GM23248 (cell line): ENCODE measurements around the gene CABYR. TPM values are rescaled to one million over a fixed set of nuclear protein-coding genes. Genes with fewer than 3 reads are reported as not detected.
A peak's percentile ranks its signal among the peaks of the same experiment; 100 is the strongest.

Source experiments
- DNase-seq: peaks from one replicate; pipeline ENCODE4 v3.0.0-alpha.2; 2015
- H2AFZ ChIP-seq: fragments of 200-600 bp; sonication (generic); 2 replicates; pipeline ENCODE4 v1.6.1; 2016; ENCODE audit warnings: antibody characterized with exemption
- H3F3A ChIP-seq: fragments of 200-600 bp; sonication (generic); 2 replicates; pipeline ENCODE4 v1.6.1; 2016; ENCODE audit warnings: mild to moderate bottlenecking, antibody characterized with exemption, mixed run types; ENCODE audit not compliant: insufficient read depth
- H3K27ac ChIP-seq: fragments of 200-600 bp; sonication (generic); 2 replicates; pipeline ENCODE4 v1.5.1; 2016; ENCODE audit warnings: mild to moderate bottlenecking
- H3K27me3 ChIP-seq: fragments of 200-600 bp; sonication (generic); replicated peaks from 2 replicates; pipeline ENCODE4 v1.6.1; 2016; ENCODE audit warnings: mild to moderate bottlenecking; ENCODE audit not compliant: insufficient read depth
- H3K36me3 ChIP-seq: fragments of 200-600 bp; sonication (generic); 2 replicates; pipeline ENCODE4 v1.6.1; 2016; ENCODE audit warnings: low read depth, mild to moderate bottlenecking
- H3K4me1 ChIP-seq: fragments of 200-600 bp; sonication (generic); 2 replicates; pipeline ENCODE4 v1.6.1; 2016; ENCODE audit warnings: mild to moderate bottlenecking; ENCODE audit not compliant: insufficient read depth
- H3K4me2 ChIP-seq: fragments of 200-600 bp; sonication (generic); one replicate; pipeline ENCODE4 v1.6.1; 2016; ENCODE audit warnings: mild to moderate bottlenecking; ENCODE audit not compliant: unreplicated experiment
- H3K4me3 ChIP-seq: fragments of 200-600 bp; sonication (generic); 2 replicates; pipeline ENCODE4 v1.5.1; 2016; ENCODE audit warnings: mild to moderate bottlenecking
- H3K79me2 ChIP-seq: fragments of 200-600 bp; sonication (generic); 2 replicates; pipeline ENCODE4 v1.6.1; 2016; ENCODE audit warnings: mild to moderate bottlenecking; ENCODE audit not compliant: insufficient read depth
- H3K9ac ChIP-seq: fragments of 200-600 bp; sonication (generic); 2 replicates; pipeline ENCODE4 v1.6.1; 2016; ENCODE audit warnings: mild to moderate bottlenecking
- H3K9me2 ChIP-seq: fragments of 200-600 bp; sonication (generic); 2 replicates; pipeline ENCODE4 v1.6.1; 2016; ENCODE audit warnings: mixed run types, mild to moderate bottlenecking, moderate library complexity; ENCODE audit not compliant: insufficient read depth
- H3K9me3 ChIP-seq: fragments of 200-600 bp; sonication (generic); one replicate; pipeline ENCODE4 v1.6.1; 2017; ENCODE audit warnings: low read depth
- H4K20me1 ChIP-seq: fragments of 200-600 bp; sonication (generic); 2 replicates; pipeline ENCODE4 v1.6.0; 2016; ENCODE audit not compliant: insufficient read depth
- EZH2 ChIP-seq: fragments of 200-600 bp; sonication (generic); IDR thresholded peaks from 2 replicates; pipeline ENCODE4 v1.6.1; 2018; ENCODE audit warnings: antibody characterized with exemption, mild to moderate bottlenecking; ENCODE audit not compliant: insufficient read depth, poor library complexity, severe bottlenecking
- EZH2phosphoT487 ChIP-seq: fragments of 200-600 bp; sonication (generic); IDR thresholded peaks from 2 replicates; pipeline ENCODE4 v1.6.1; 2018; ENCODE audit warnings: antibody characterized with exemption, moderate library complexity, mild to moderate bottlenecking, low read depth; ENCODE audit not compliant: insufficient read depth
- WGBS, 2 experiments: methylation state at CpG; one replicate each; pipeline ENCODE4 v1.1.6; 2015 to 2017; ENCODE audit warnings: low lambda C conversion rate in 2 of 2, low coverage in 1 of 2; ENCODE audit errors: missing lambda C conversion rate in 2 of 2; 5-methylcytosine and 5-hydroxymethylcytosine counted together
- in situ Hi-C: fragments of 300-500 bp; cut with MboI; formaldehyde crosslinking; loops from 2 replicates; pipeline ENCODE4 v1.15.0; 2020
- polyA plus RNA-seq: library from polyadenylated mRNA; unstranded; fragments of >200 nt; fragmentation: Nextera tagmentation; extraction: Ambion mirVana; gene quantifications from 2 replicates; pipeline ENCODE4 v1.2.1, GENCODE V29; 2016
- total RNA-seq: library from RNA; depleted of rRNA; stranded (reverse); fragments of >200 nt; shearing (Covaris generic); gene quantifications from 2 replicates; pipeline ENCODE4 v1.2.3, GENCODE V29; 2014; rRNA removed

Gene CABYR
- total RNA-seq (2.9 and 4.9 TPM in 2 replicates), polyA plus RNA-seq (3.6 and 4.5 TPM in 2 replicates)

GRCh38 chr18:24138789-24139616 is at the start of gene CABYR:
CABYR (plus strand) TSS chr18:24139062; CDS start chr18:24143115, 4,053 bp downstream.
- Histone ChIP-seq H3K9ac (peak within 1 kb of the TSS; percentile 76), H3K27ac (peak within 1 kb of the TSS; percentile 57), H3K79me2 (no peaks in the 10 kb centered on the region), H3K9me3 (no peaks in the 10 kb centered on the region), H3K4me2 (peak within 1 kb of the TSS; percentile 85), H3K36me3 (0 out of 2 replicates have a peak, but pooled peaks cover 3% of the 10 kb centered on the region), H4K20me1 (no peaks in the 10 kb centered on the region), H3K27me3 (no peaks in the 10 kb centered on the region), H2AFZ (peak within 1 kb of the TSS; percentile 85), H3K4me1 (no peaks in the 10 kb centered on the region), H3K9me2 (no peaks in the 10 kb centered on the region), H3K4me3 (peak within 1 kb of the TSS; percentile 80), H3F3A (0 out of 2 replicates have a peak, but pooled peaks cover 4% of the 10 kb centered on the region)
- peak; percentile 94 for DNase-seq
- no peak for TF ChIP-seq EZH2phosphoT487
- TF ChIP-seq EZH2, result no peak
- in situ Hi-C loops, result no loop called here
- WGBS, 2 experiments, result 1% methylated on average over 57 to 63 of the region's 63 CpGs

GRCh38 chr18:24089076-24089475 is 49.8 kb upstream of the CABYR start:
- Histone ChIP-seq H3K4me1 (peaks cover 7% of the 10 kb centered on the region; the same call in 1 of the 2 replicates), H3K9me3 (no peaks in the 10 kb centered on the region), H3K9ac (no peak overlapping the region), H3K9me2 (no peaks in the 10 kb centered on the region), H4K20me1 (no peaks in the 10 kb centered on the region), H3K27me3 (no peaks in the 10 kb centered on the region), H3K4me3 (no peak overlapping the region), H3K79me2 (no peaks in the 10 kb centered on the region), H3F3A (no peaks in the 10 kb centered on the region), H3K36me3 (no peaks in the 10 kb centered on the region; the same call in 1 of the 2 replicates), H3K27ac (no peak overlapping the region), H3K4me2 (no peak overlapping the region), H2AFZ (no peak overlapping the region)
- peak; percentile 23 for DNase-seq
- TF ChIP-seq EZH2phosphoT487 (no peak), EZH2 (no peak)
- in situ Hi-C loops, result no loop called here
- WGBS, 2 experiments, result 38 to 42% methylated on average over 4 of the region's 4 CpGs

DNA sequence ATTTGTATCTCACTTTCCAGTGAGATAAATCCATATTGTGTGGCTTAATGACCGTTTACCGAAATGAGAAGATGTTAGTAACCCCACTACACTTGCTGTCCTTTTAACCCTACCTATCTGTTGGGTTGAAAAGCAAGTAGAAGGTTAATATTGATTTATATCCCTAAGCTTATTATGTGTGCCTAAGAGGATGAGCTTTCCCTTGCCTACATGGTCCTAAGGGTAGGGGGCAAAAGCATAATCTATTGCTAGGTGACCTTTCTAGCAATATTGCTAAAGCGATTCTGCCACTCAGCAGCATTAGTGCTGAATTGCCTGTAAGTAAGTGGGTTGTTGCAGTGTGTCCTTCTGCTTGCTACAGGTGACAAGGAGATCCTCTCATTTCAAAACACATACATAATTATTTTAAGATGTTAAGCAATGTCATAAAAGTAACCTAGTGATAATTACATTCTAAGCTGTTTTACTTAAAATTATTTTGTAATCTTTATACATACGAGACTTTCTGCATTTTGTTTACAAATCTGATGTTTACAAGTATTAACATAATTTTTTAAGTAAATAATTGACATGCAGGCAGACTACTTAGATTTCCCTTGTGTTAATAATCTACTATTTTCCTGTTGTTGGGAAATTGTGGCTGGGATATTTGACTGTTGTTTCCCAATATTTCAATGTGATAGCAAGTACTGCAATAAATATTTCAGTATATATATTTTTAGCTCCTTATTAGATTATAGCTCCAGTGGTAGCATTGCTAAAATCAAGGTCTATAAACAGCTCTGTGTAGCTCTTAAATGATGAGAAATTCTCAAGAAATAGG is 49.1 kb upstream of the CABYR start:
- no peak for DNase-seq
- Histone ChIP-seq H4K20me1 (no peaks in the 10 kb centered on the region), H3K9ac (no peak overlapping the region), H3K79me2 (no peaks in the 10 kb centered on the region), H3K9me2 (no peaks in the 10 kb centered on the region), H3K4me1 (peaks cover 10% of the 10 kb centered on the region), H3K27ac (no peak overlapping the region), H3F3A (no peaks in the 10 kb centered on the region), H3K4me3 (no peak overlapping the region), H3K9me3 (no peaks in the 10 kb centered on the region), H2AFZ (no peak overlapping the region), H3K4me2 (no peak overlapping the region), H3K36me3 (no peaks in the 10 kb centered on the region; the same call in 1 of the 2 replicates), H3K27me3 (no peaks in the 10 kb centered on the region)
- 79 to 83% methylated on average over 4 of the region's 4 CpGs for WGBS, 2 experiments
- in situ Hi-C loops, result no loop called here
- TF ChIP-seq EZH2 (no peak), EZH2phosphoT487 (no peak)

DNA sequence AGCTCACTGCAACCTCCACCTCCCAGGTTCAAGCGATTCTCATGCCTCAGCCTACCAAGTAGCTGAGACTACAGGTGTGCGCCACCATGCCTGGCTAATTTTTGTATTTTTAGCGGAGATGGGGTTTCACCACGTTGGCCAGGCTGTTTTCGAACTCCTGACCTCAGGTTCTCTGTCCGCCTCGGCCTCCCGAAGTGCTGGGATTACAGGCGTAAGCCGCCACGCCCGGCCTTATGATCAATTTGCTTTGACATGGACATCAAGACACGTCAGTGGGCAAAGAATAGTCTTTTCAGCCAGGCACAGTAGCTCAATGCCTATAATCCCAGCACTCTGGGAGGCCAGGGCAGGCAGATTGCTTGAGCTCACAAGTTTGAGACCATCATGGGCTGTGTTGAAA is 48.0 kb upstream of the CABYR start:
- Histone ChIP-seq H3K4me1 (peaks cover 22% of the 10 kb centered on the region), H3K9me2 (no peaks in the 10 kb centered on the region), H3K27me3 (no peaks in the 10 kb centered on the region), H3F3A (peaks cover 3% of the 10 kb centered on the region; the same call in 1 of the 2 replicates), H3K36me3 (no peaks in the 10 kb centered on the region; the same call in 1 of the 2 replicates), H3K9me3 (no peaks in the 10 kb centered on the region), H4K20me1 (no peaks in the 10 kb centered on the region), H3K9ac (no peak overlapping the region), H3K27ac (no peak overlapping the region), H2AFZ (no peak overlapping the region), H3K4me3 (no peak overlapping the region), H3K79me2 (no peaks in the 10 kb centered on the region), H3K4me2 (no peak overlapping the region)
- in situ Hi-C loops, result no loop called here
- TF ChIP-seq EZH2phosphoT487 (no peak), EZH2 (no peak)
- DNase-seq, result no peak
- WGBS, 2 experiments, result 95 to 98% methylated on average over 13 of the region's 13 CpGs
